Ascending aorta (tissue), 2 donors: ENCODE data around the gene SLCO3A1. TPM values are rescaled to one million over a fixed set of nuclear protein-coding genes. Genes with fewer than 3 reads are reported as not detected.

Experiments
- DNase-seq, 2 donors: peaks; one replicate each; pipeline ENCODE4 v3.0.0-alpha.2; 2019; ENCODE audit warnings: low spot score in 2 of 2
- H3K27ac ChIP-seq, 2 donors: fragments of 200-600 bp; sonication (generic); one replicate each; pipeline ENCODE4 v1.5.1; 2016 to 2017; ENCODE audit warnings: mild to moderate bottlenecking in 1 of 2
- H3K27me3 ChIP-seq: fragments of 200-600 bp; sonication (generic); one replicate; pipeline ENCODE4 v1.5.1; 2017
- H3K36me3 ChIP-seq, 2 donors: fragments of 200-600 bp; sonication (generic); one replicate each; pipeline ENCODE4 v1.5.1; 2016
- H3K4me1 ChIP-seq, 2 donors: fragments of 200-600 bp; sonication (generic); one replicate each; pipeline ENCODE4 v1.5.1; 2016 to 2017; ENCODE audit warnings: mild to moderate bottlenecking in 1 of 2
- H3K4me3 ChIP-seq, 2 donors: fragments of 200-600 bp; sonication (generic); one replicate each; pipeline ENCODE4 v1.5.1; 2016 to 2017; ENCODE audit warnings: mild to moderate bottlenecking in 1 of 2
- H3K9me3 ChIP-seq, 2 donors: fragments of 200-600 bp; sonication (generic); one replicate each; pipeline ENCODE4 v1.5.1; 2016
- CTCF ChIP-seq, 3 experiments: fragments of 200-600 bp in 2 of 3; fragments of 450-650 bp in 1 of 3; sonication (generic) in 2 of 3; IDR thresholded peaks; one replicate each; pipeline ENCODE4 v1.5.1; 2016 to 2019; ENCODE audit warnings: antibody characterized with exemption in 3 of 3, mild to moderate bottlenecking in 1 of 3, moderate library complexity in 1 of 3
- intact Hi-C: fragments of 100-400 bp; cut with DNase I; formaldehyde crosslinking; loops from one replicate; pipeline ENCODE4 v1.15.1; 2023
- total RNA-seq: library from RNA; depleted of rRNA; stranded (reverse); fragments of >200 nt; gene quantifications from one replicate; pipeline ENCODE4 v1.1.0, GENCODE V29; 2016

The SLCO3A1 gene
- total RNA-seq, 1 donor from 2014 or later, result 53.2 TPM

DNA sequence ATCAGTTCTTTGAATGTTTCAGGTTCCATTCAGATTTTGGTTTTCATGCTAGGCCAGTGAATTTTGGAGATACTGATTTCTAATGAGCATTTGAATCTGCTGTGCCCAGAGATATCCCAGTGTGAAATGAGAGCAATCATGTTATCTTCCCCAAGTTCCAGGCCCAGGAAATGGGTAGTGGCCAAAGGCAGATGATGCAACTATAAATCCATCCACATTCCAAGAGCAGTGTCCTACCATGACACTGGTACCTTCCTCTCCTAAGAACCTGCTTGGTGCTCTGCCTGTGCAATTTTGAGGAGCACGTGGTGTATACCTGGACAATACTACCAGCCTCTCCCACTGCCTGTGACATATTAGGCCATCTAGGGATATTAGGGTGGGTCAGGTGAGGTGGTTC, 186.8 kb downstream of the SLCO3A1 start:
- no peak for DNase-seq
- Histone ChIP-seq H3K27ac (no peak overlapping the region), H3K9me3 (no peaks in the 10 kb centered on the region), H3K27me3 (no peaks in the 10 kb centered on the region), H3K36me3 (no peaks in the 10 kb centered on the region), H3K4me3 (no peak overlapping the region), H3K4me1 (no peaks in the 10 kb centered on the region)
- TF ChIP-seq CTCF (IDR thresholded peaks at IDR 0.05), result no peak
- intact Hi-C loops, result no loop called here

DNA sequence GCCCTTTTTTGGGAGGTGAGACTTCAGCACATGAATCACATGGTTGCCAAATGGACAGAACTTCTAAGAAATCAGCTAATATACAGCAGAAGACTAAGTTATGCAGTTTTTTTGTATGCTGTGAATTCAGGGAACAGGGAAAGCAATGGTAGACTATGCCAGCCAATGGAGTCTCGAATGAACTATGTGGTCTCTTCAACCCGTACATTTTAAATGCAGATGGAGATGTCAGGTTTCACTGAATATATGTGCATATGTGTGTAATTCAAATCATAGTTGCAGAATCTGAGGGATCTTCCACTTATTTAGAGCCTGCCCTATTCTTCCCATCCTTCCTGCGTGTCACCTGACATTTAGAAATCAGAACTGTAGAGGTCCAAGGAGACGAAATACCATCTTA, 187.9 kb downstream of the SLCO3A1 start:
- intact Hi-C loops, result no loop called here
- DNase-seq, result no peak
- H3K9me3 ChIP-seq, result no peaks in the 10 kb centered on the region
- H3K36me3 ChIP-seq, result no peaks in the 10 kb centered on the region
- TF ChIP-seq CTCF (IDR thresholded peaks at IDR 0.05), result no peak
- no peaks in the 10 kb centered on the region for H3K4me1 ChIP-seq
- no peaks in the 10 kb centered on the region for H3K27me3 ChIP-seq
- H3K4me3 ChIP-seq, result no peak overlapping the region
- H3K27ac ChIP-seq, result no peak overlapping the region

- H3K9me3 ChIP-seq, result no peaks in the 10 kb centered on the region
- intact Hi-C loops, result no loop called here
- H3K4me3 ChIP-seq, result no peak overlapping the region
- DNase-seq, result no peak
- no peaks in the 10 kb centered on the region for H3K36me3 ChIP-seq
- no peak for TF ChIP-seq CTCF (IDR thresholded peaks at IDR 0.05)
- H3K27me3 ChIP-seq, result no peaks in the 10 kb centered on the region
- H3K27ac ChIP-seq, result no peak overlapping the region
- H3K4me1 ChIP-seq, result no peaks in the 10 kb centered on the region
Measured at GRCh38 chr15:92043283-92043682, 189.8 kb downstream of the SLCO3A1 start.

GRCh38 chr15:92044203-92044909, 190.8 kb downstream of the SLCO3A1 start:
- no peak for DNase-seq
- H3K4me3 ChIP-seq, result no peak overlapping the region
- no peaks in the 10 kb centered on the region for H3K27me3 ChIP-seq
- peaks cover 0 to 4% of the 10 kb centered on the region in 2 donors for H3K4me1 ChIP-seq
- intact Hi-C loops, result no loop called here
- no peak for TF ChIP-seq CTCF (IDR thresholded peaks at IDR 0.05)
- H3K9me3 ChIP-seq, result no peaks in the 10 kb centered on the region
- no peak overlapping the region for H3K27ac ChIP-seq
- H3K36me3 ChIP-seq, result no peaks in the 10 kb centered on the region

GRCh38 chr15:92047900-92048299, 194.4 kb downstream of the SLCO3A1 start:
- intact Hi-C loops, result no loop called here
- H3K27me3 ChIP-seq, result no peaks in the 10 kb centered on the region
- no peak overlapping the region for H3K27ac ChIP-seq
- no peak overlapping the region for H3K4me3 ChIP-seq
- DNase-seq, result no peak
- no peaks in the 10 kb centered on the region for H3K36me3 ChIP-seq
- TF ChIP-seq CTCF (IDR thresholded peaks at IDR 0.05), result no peak
- no peaks in the 10 kb centered on the region for H3K9me3 ChIP-seq
- peaks cover 0 to 6% of the 10 kb centered on the region in 2 donors for H3K4me1 ChIP-seq

DNA sequence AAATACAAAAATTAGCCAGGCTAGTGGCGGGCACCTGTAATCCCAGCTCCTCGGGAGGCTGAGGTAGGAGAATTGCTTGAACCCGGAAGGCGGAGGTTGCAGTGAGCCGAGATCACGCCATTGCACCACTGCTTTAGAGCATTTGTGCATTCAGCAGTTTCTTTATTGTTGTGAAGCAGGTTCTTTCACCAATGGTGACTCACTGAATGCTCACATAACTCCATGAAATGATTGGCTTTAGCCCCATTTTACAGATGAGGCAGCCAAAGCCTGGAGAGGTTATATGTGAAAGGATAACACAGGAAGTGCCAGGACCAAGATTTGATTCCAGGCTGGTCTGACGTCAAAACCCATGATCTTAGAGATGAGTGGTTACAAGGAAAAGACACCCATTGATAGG, 195.2 kb downstream of the SLCO3A1 start:
- intact Hi-C loops, result no loop called here
- Histone ChIP-seq H3K9me3 (no peaks in the 10 kb centered on the region), H3K36me3 (no peaks in the 10 kb centered on the region), H3K27me3 (no peaks in the 10 kb centered on the region), H3K4me1 (peaks cover 0 to 6% of the 10 kb centered on the region in 2 donors), H3K4me3 (no peak overlapping the region), H3K27ac (no peak overlapping the region)
- TF ChIP-seq CTCF (IDR thresholded peaks at IDR 0.05), result no peak
- DNase-seq, result no peak
